ENCODE results near the gene MAT2B.

DNA sequence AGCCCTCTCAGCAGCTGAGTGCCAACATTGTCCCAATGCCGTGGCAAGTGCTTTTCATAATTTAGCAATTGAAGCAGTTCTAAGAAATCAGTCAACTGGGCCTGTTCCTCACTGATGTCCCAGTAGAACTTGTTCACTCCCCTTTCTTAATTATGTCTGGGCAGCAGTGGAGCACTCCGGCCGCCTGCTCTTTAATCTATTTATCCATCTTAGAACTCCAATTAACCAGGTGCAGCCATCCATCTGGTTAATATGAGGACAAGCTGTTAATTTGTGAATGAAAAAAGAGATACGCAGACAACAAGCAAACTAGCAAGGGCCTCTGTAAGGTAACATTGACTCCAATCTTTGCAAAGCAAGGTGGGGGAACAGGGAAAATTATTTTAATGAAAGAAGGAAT, 39.4 kb downstream of the MAT2B start:
- TF ChIP-seq, protein P1, sequence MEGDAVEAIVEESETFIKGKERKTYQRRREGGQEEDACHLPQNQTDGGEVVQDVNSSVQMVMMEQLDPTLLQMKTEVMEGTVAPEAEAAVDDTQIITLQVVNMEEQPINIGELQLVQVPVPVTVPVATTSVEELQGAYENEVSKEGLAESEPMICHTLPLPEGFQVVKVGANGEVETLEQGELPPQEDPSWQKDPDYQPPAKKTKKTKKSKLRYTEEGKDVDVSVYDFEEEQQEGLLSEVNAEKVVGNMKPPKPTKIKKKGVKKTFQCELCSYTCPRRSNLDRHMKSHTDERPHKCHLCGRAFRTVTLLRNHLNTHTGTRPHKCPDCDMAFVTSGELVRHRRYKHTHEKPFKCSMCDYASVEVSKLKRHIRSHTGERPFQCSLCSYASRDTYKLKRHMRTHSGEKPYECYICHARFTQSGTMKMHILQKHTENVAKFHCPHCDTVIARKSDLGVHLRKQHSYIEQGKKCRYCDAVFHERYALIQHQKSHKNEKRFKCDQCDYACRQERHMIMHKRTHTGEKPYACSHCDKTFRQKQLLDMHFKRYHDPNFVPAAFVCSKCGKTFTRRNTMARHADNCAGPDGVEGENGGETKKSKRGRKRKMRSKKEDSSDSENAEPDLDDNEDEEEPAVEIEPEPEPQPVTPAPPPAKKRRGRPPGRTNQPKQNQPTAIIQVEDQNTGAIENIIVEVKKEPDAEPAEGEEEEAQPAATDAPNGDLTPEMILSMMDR (IDR thresholded peaks at IDR 0.05), result no peak
- no peak for TF ChIP-seq POLR2A (IDR thresholded peaks at IDR 0.05)
